HG03280 (cell line): ENCODE measurements around the gene TBC1D22A.
A peak's percentile ranks its signal among the peaks of the same experiment; 100 is the strongest.

Experiments
- ATAC-seq: cut with Tn5 transposase; IDR thresholded peaks from one replicate; pipeline ENCODE4 v1.9.1; 2021; ENCODE audit warnings: mild to moderate bottlenecking, moderate library complexity; ENCODE audit not compliant: unreplicated experiment

TBC1D22A gene

DNA sequence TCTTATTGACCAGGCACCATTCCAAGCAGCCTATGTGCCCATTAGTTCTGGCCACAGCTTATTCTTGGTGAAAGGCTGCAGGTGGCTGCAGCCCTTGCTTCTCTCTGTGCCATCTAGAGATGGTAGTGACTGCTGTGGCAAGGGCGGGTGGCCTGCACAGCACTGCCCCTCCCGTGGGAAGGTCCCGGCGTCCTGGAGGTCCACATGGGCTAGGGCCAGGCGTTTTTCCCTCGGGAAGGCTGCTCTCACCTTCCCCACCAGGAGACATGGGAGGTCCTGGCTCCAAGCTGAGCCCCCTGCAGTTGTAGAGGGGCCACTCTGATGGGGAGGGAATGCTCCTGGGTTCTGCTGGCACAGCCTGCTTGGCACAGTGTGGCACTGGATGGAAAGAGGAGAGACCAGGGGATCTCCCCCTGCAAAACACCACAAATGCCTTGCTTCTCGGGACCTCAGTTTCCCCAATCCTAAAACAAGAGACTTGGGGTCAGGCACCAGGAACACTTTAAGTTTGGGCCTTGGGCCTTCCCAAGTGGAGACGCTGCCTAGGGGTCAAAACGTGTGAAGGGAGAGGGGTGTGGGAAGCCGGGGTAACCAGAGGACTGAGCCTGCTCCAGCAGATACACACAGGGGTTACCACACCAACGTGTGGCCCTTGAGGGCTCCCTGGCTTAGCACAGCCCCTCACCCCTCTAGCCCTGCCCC, 10.0 kb upstream of the TBC1D22A start:
- ATAC-seq = no peak

DNA sequence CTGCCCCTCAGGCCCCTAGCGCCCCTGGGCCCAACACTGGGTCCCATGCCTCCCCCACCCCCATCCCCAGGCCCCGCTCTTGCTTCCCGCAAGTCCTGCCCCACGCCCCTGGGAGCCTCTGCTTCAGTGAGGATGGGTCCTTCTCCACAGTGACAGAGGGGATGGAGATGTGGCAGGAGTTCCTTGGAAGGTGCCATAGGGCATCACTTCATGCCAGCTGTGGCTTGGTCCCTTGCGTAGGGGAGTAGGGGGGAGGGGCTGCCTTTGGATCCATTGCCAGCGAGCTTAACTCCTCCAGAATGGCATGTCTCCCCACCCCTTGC, 9.5 kb upstream of the TBC1D22A start:
- ATAC-seq = no peak

- no peak for ATAC-seq
These were observed 9.1 kb upstream of the TBC1D22A start for GRCh38 chr22:46753360-46753759.

DNA sequence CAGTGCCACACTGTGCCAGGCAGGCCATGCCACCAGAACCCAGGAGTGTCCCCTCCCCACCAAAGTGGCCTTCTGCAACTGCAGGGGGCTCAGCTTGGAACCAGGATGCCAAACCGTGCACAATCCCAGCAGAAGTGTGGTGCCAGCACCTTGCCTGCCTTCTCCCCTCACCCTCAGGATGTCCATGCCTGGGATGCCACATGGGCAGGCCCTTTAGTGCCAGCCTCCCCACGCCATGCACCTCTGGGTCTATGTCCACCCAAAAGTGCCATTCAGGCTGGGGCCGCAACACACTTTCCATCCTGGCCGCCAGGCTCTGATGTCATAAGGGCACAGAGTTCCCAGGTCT, 8.7 kb upstream of the TBC1D22A start:
- no peak for ATAC-seq

- no peak for ATAC-seq
These were observed 8.2 kb upstream of the TBC1D22A start for GRCh38 chr22:46754110-46754799.

GRCh38 chr22:46754826-46755225, 7.6 kb upstream of the TBC1D22A start:
- no peak for ATAC-seq

GRCh38 chr22:46755525-46755924, 6.9 kb upstream of the TBC1D22A start:
- no peak for ATAC-seq

GRCh38 chr22:46756097-46756496, 6.4 kb upstream of the TBC1D22A start:
- ATAC-seq = no peak

- ATAC-seq = no peak
These were observed 5.3 kb upstream of the TBC1D22A start for GRCh38 chr22:46757104-46757503.

DNA sequence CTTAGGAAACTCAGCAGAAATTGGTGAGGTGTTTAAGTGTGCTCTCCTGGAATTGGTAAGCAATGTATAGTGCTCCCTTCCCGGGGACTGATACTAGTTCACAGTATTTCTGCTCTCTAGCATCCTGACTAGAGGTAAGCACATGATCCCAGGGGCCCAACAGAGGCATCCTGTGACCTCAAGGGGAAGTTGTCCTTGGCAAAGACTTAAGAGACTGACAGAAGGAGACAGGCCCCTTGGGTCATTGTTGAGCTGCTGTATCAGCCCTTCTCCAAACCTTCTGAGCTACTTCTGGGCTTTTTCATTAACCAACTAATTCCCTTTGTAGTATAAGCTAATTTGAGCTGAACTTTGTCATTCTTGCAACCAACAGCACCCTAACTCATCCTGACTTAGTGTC, 4.3 kb upstream of the TBC1D22A start:
- ATAC-seq = no peak

- ATAC-seq = no peak
These were observed 3.6 kb upstream of the TBC1D22A start for GRCh38 chr22:46758867-46759290.

DNA sequence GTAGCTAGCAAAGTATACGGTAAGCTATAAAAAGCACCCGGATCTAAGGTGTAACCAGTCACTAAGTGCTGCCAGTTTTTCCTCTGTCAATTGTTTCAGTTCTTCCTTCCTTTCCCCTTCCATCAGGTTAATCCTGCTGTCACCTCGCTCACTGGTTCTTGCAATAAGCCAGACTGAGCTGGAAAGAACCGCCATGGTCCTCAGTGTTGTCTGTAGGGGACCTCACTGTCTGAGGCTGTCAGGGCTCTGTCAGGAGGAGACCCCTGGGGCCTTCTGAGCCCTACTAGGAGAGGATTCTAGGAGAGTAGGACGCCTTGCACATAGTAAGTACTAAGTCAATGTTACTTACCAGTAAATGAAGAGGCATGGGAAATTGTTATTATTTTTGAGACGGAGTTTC, 1.4 kb upstream of the TBC1D22A start:
- ATAC-seq = no peak

DNA sequence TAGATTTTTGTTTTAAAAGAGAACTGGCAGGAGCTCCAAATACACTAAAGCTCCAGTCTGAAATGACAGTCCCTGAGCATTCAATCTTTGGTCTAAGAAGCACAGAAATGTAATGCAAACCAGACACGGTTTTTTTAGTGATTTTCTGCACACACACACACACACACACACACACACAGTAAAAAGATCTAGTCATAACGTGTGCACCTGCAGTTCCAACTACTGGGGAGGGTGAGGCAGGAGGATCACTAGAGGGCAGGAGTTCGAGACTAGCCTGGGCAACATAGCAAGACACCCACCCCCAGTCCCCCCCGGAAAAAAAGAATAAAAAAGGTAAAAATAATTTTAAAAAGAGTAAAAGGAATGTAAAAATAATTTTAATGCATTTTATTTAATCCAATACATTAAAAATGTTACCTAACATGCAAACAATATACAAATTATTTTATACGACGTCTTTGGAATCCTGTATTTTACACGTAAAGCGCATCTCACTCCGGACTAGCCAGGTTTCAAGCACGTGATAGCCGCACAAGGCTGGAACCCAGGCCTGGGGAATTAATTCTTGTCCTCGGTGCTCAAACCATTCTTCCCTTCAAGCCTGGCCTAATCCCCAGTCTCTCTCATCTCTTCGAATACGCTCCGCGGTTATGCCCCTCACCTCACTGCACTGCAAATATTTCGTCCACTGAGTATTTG, 762 bp upstream of the TBC1D22A start:
- no peak for ATAC-seq

DNA sequence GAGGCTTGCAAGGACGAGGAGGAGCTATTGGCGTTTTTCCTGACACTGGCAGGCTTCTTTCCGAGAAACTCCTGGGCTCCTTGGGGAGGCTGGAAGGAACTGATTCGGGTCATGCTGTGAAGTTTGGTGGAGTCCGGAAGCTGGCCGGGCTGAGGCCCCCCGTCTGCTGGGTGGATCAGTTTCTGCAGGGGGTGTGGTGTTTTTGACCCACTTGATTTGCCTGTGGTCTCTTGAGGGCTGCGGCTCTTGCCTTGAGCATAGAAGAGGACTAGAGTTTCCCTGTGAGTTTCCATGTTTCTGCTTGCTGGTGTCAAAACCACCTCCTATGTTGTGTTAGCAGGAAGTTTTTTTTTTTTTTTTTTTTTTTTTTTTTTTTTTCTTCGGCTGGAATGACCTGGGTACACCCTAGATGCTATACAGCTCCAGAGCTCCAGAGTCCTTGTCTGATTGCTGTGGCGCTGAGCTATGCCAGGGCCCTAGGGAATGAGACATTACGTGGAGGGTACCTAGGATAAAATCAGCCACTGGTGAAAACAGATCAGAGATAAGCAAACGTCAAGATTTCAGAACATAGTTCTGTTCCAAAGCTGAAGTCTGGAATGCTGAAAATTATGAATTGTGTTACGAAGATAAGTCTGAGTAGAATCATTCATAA, 728 bp downstream of the TBC1D22A start:
- peak; percentile 38 for ATAC-seq

DNA sequence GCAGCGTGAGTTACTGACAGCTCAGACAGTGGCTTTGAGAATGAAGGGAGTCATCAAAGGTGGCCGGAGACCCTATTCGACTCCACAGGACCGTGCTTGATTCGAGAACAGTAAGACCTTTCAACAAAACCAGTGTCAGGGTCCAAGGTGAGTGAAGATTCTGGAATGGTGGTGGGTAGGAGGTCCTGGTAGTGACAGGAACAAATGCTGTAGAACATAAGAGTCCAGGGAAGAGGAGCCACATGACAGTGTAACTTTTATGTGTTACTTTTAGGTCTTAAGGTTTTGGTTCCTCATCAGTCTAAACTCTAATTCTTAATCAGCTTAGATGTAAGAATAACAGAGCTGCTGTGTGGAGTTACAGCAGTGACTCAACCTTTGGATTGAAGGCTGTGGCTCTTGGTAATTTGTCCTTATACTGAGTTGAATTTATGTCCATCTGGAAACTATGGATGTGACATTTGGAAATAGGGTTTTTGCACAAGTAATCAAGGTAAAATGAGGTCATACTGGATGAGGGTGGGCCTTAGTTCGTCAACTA, 1.8 kb downstream of the TBC1D22A start:
- no peak for ATAC-seq

DNA sequence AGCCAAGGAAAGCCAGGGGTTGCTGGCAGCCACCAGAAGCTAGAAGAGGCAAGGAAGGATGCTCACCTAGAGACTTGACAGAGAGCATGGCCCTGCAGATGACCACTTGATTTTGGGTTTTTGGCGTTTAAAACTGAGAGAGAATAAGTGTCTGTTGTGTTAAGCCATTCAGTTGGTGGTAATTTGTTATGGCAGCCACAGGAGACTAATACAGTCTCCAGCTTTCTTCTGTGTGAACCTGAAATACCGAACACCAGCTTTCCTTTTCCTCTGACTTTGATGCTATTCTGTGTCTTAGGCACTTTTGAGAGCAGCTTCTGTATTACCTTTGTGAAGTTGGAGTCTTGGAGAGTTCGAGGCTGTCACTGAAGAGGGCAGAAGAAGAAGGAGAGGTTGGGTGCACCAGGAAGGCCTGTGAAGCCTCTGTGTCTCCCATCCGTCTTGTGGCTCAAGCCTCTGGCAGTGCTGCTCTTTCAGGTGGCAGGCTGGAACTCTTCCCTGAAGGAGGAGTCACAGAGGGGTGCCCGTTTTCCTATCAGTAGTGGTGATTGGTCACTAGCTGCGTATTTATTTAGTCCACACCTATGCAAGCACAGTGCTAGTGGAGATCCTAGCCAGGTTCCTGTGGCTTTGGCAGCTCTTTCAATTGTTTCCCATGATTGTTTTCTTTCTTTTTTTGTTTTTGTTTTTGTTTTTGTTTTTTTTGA, 2.5 kb downstream of the TBC1D22A start:
- ATAC-seq = no peak

- no peak for ATAC-seq
These were observed 4.2 kb downstream of the TBC1D22A start for GRCh38 chr22:46766611-46767010.

DNA sequence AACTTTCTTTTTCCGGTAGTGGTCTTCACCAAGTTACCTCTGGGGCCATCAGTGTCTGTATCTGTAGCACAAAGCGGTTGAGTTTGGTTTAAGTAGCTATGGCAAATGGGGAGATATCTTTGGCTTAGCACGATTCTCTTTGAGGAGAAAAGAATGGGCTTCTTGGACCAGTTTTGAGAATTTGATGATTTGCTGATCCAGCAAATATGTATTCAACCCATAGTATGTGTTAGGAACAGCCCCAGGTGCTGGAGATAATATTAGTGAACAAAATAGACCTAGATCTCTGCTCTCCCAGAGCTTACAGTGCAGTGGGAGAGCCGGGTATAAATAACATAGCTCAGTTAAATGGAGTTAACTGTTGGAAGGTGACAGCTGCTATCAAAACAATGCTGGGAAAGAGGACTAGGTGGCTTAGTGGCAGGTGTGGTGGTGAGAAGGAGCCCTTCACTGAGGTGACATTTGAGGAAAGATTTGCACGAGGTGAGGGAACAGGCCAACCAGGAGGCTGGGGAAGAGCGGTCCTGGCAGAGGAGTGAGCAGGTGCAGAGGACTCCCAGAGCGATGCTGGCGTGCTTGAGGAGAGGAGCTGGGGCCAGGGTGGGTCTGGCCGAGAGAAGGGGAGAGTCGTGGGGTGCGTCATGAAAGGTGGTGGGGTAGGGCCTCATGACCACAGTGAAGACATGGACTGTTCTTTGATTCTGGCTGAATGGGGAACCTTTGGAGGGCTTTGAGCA, 5.0 kb downstream of the TBC1D22A start:
- no peak for ATAC-seq

DNA sequence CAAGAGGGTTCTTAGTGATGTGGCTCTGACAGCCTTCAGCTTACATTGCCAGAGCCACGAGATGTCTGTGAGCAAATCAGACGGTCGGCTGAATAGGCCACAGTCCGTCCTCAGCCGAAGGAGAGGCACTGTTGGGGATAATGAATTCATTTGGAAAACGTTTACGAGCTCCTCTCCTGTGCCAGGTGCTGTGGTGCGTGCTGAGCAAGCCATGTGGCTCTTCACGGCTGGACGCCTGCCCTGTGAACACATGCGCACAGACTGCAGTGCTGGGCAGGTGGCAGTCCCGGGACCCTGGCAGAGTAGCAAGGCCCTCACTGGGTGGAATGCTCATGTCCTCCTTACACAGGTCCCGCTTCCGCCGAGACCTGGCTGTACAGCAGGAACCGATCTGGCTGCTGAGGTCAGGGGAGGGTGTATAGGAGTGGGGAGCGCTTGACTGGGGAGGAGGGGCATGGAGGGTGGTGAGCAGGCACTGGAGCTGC, 6.8 kb downstream of the TBC1D22A start:
- no peak for ATAC-seq

- ATAC-seq = no peak
These were observed 7.3 kb downstream of the TBC1D22A start for GRCh38 chr22:46769706-46770105.
